HepG2 (cell line): Measurements from ENCODE around the gene ALB. TPM values are rescaled to one million over a fixed set of nuclear protein-coding genes. Genes with fewer than 3 reads are reported as not detected.
A peak's percentile ranks its signal among the peaks of the same experiment; 100 is the strongest.

Source experiments
- ATAC-seq: fragments of 200-7000 bp; cut with Tn5 transposase; 3 replicates; pipeline ENCODE4 v1.9.1; 2020; ENCODE audit warnings: mild to moderate bottlenecking, moderate library complexity
- BruUV-seq: library from RNA; stranded (reverse); fragments of 400-500 nt; replicated peaks from 2 replicates; lab custom pipeline; 2021; lab: Mats Ljungman, UMichigan
- CTCF ChIA-PET: fragments of 300-600 bp; formaldehyde crosslinking; extraction: SDS; loops from one replicate; lab custom pipeline; 2021; ENCODE audit warnings: low total read pairs, inconsistent platforms, low intra/inter-chr PET ratio; lab: Yijun Ruan, JAX
- POLR2A ChIA-PET: fragments of 350-600 bp; sonication (Branson Sonifier 250); formaldehyde crosslinking; loops from one replicate; lab custom pipeline; 2020; ENCODE audit warnings: antibody characterized with exemption, inconsistent platforms; lab: Yijun Ruan, JAX
- DNase-seq: peaks from one replicate; pipeline ENCODE4 v3.0.0-alpha.2; 2015; ENCODE audit warnings: low spot score
- FAIRE-seq: peaks from 3 replicates; lab custom pipeline; 2011; peaks lifted over from hg19 to GRCh38; lab: Jason Lieb, UNC
- H2AFZ ChIP-seq: one replicate; pipeline ENCODE4 v1.6.1; 2011; ENCODE audit warnings: low read length, inconsistent platforms
- H3K27ac ChIP-seq: fragments of 300-600 bp; 3 replicates; pipeline ENCODE4 v1.8.0; 2011; ENCODE audit warnings: mixed run types, mild to moderate bottlenecking, mixed read lengths, low read length, inconsistent platforms; ENCODE audit not compliant: insufficient read depth; ENCODE audit errors: extremely low read length
- H3K27me3 ChIP-seq, 2 experiments: fragments of 200-600 bp in 1 of 2; 2 replicates in 1 of 2; 3 replicates in 1 of 2; pipeline versions ENCODE4 v1.6.0 to v1.8.0; 2011; ENCODE audit warnings: low read length in 2 of 2, mild to moderate bottlenecking in 2 of 2, moderate library complexity in 2 of 2, inconsistent platforms in 1 of 2; ENCODE audit not compliant: insufficient read depth in 2 of 2, control insufficient read depth in 1 of 2
- H3K36me3 ChIP-seq, 2 experiments: fragments of 200-600 bp in 1 of 2; replicated peaks in 1 of 2; 2 replicates in 1 of 2; 3 replicates in 1 of 2; pipeline versions ENCODE4 v1.5.1 to v1.8.0; 2011; ENCODE audit warnings: low read length in 2 of 2, inconsistent platforms in 1 of 2; ENCODE audit not compliant: insufficient read depth in 2 of 2, control insufficient read depth in 1 of 2
- H3K4me1 ChIP-seq: 2 replicates; pipeline ENCODE4 v1.5.1; 2012; ENCODE audit warnings: low read length, inconsistent platforms; ENCODE audit not compliant: insufficient read depth
- H3K4me2 ChIP-seq: 2 replicates; pipeline ENCODE4 v1.6.0; 2011; ENCODE audit warnings: low read depth, low read length, inconsistent platforms
- H3K4me3 ChIP-seq, 3 experiments: fragments of 200-600 bp in 1 of 3; sonication (generic), shearing (Covaris generic) in 1 of 3; replicated peaks in 1 of 3; 2 replicates each; pipeline ENCODE4 v1.5.1; 2011 to 2016; ENCODE audit warnings: low read length in 3 of 3, inconsistent platforms in 2 of 3, low read depth in 2 of 3, mild to moderate bottlenecking in 2 of 3, control low read depth in 1 of 3, mixed read lengths in 1 of 3; ENCODE audit not compliant: insufficient read depth in 1 of 3
- H3K79me2 ChIP-seq: one replicate; pipeline ENCODE4 v1.6.1; 2011; ENCODE audit warnings: low read length, inconsistent platforms; ENCODE audit not compliant: insufficient read depth
- H3K9ac ChIP-seq: 2 replicates; pipeline ENCODE4 v1.6.0; 2011; ENCODE audit warnings: mild to moderate bottlenecking, low read depth, low read length, inconsistent platforms; ENCODE audit not compliant: insufficient read depth
- H3K9me3 ChIP-seq: 2 replicates; pipeline ENCODE4 v1.5.1; 2012; ENCODE audit warnings: mild to moderate bottlenecking, low read length
- H4K20me1 ChIP-seq: 2 replicates; pipeline ENCODE4 v1.6.0; 2011; ENCODE audit warnings: inconsistent platforms, mild to moderate bottlenecking, low read length, moderate library complexity; ENCODE audit not compliant: insufficient read depth
- FOXM1 ChIP-seq: sonication (generic); formaldehyde crosslinking; IDR thresholded peaks from 2 replicates; pipeline ENCODE4 v1.5.0; 2020; ENCODE audit warnings: missing genetic modification reagents
- HDAC6 ChIP-seq: fragments of 200-600 bp; sonication (generic); IDR thresholded peaks from 2 replicates; pipeline ENCODE4 v1.7.0; 2017; ENCODE audit warnings: mild to moderate bottlenecking, antibody characterized with exemption, low read length, low read depth
- MEIS2 ChIP-seq: sonication (generic); formaldehyde crosslinking; IDR thresholded peaks from 2 replicates; pipeline ENCODE4 v1.9.0; 2021; ENCODE audit warnings: mild to moderate bottlenecking, missing genetic modification reagents
- NFKBIZ ChIP-seq: IDR thresholded peaks from 2 replicates; pipeline ENCODE4 v1.6.1; 2018; ENCODE audit warnings: missing genetic modification reagents, missing compliant biosample characterization
- PCBP2 ChIP-seq: fragments of 200-400 bp; formaldehyde crosslinking; optimal IDR thresholded peaks from 2 replicates; pipeline ENCODE3; 2018; ENCODE audit warnings: low read length, low read depth; ENCODE audit not compliant: poor library complexity, severe bottlenecking
- POLR2AphosphoS5 ChIP-seq: IDR thresholded peaks from 2 replicates; pipeline ENCODE4 v1.6.1; 2012; ENCODE audit warnings: low read depth, low read length
- POLR2G ChIP-seq: fragments of 200-400 bp; formaldehyde crosslinking; IDR thresholded peaks from 2 replicates; pipeline ENCODE4 v1.6.1; 2018; ENCODE audit warnings: mild to moderate bottlenecking, low read depth, low read length, moderate library complexity
- RBFOX2 ChIP-seq: fragments of 200-400 bp; formaldehyde crosslinking; IDR thresholded peaks from 2 replicates; pipeline ENCODE4 v1.6.1; 2017; ENCODE audit warnings: low read depth, mild to moderate bottlenecking, low read length
- RBM22 ChIP-seq: fragments of 200-400 bp; formaldehyde crosslinking; optimal IDR thresholded peaks from 2 replicates; pipeline ENCODE3; 2017; ENCODE audit warnings: mild to moderate bottlenecking, low read length, moderate library complexity
- RORA ChIP-seq: sonication (generic); formaldehyde crosslinking; IDR thresholded peaks from 2 replicates; pipeline ENCODE4 v1.5.0; 2020; ENCODE audit warnings: mild to moderate bottlenecking, missing genetic modification reagents, moderate library complexity
- TMF1 ChIP-seq: sonication (generic); formaldehyde crosslinking; IDR thresholded peaks from 2 replicates; pipeline ENCODE4 v1.8.1; 2022; ENCODE audit warnings: low read depth, missing genetic modification reagents
- ZNF143 ChIP-seq: sonication (generic); formaldehyde crosslinking; IDR thresholded peaks from 2 replicates; pipeline ENCODE4 v1.4.0; 2020; ENCODE audit warnings: missing genetic modification reagents
- ZNF160 ChIP-seq: sonication (generic); formaldehyde crosslinking; IDR thresholded peaks from 2 replicates; pipeline ENCODE4 v1.8.0; 2022; ENCODE audit warnings: mild to moderate bottlenecking, inconsistent platforms, missing genetic modification reagents
- ZNF292 ChIP-seq: sonication (generic); formaldehyde crosslinking; IDR thresholded peaks from 2 replicates; pipeline ENCODE4 v1.8.1; 2022; ENCODE audit warnings: mild to moderate bottlenecking, low read depth, missing genetic modification reagents, borderline replicate concordance
- ZNF430 ChIP-seq: sonication (generic); formaldehyde crosslinking; IDR thresholded peaks from 2 replicates; pipeline ENCODE4 v1.9.0; 2021; ENCODE audit warnings: mild to moderate bottlenecking, missing genetic modification reagents
- ZNF468 ChIP-seq: sonication (generic); formaldehyde crosslinking; IDR thresholded peaks from 2 replicates; pipeline ENCODE4 v1.8.0; 2022; ENCODE audit warnings: mild to moderate bottlenecking, moderate library complexity, missing genetic modification reagents
- ZNF850 ChIP-seq: sonication (generic); formaldehyde crosslinking; conservative IDR thresholded peaks from 2 replicates; pipeline ENCODE4 v1.9.0; 2021; ENCODE audit warnings: mild to moderate bottlenecking, missing genetic modification reagents
- ZNF883 ChIP-seq: sonication (generic); formaldehyde crosslinking; IDR thresholded peaks from 2 replicates; pipeline ENCODE4 v1.5.1; 2020; ENCODE audit warnings: mild to moderate bottlenecking, missing genetic modification reagents; ENCODE audit errors: not compliant biosample characterization
- WGBS: methylation state at CpG from one replicate; pipeline ENCODE4 v1.1.6; 2017; ENCODE audit warnings: low lambda C conversion rate; 5-methylcytosine and 5-hydroxymethylcytosine counted together
- in situ Hi-C: cut with HindIII; loops from 2 replicates; pipeline ENCODE4 v1.10.0; 2017; ENCODE audit warnings: low pct_unique_long_range_greater_than_20kb; ENCODE audit not compliant: extremely low pct_ligation_motif_present
- intact Hi-C: fragments of 100-400 bp; cut with micrococcal nuclease; formaldehyde crosslinking; loops from one replicate; pipeline ENCODE4 v1.10.0; 2022; ENCODE audit not compliant: unreplicated experiment
- polyA plus RNA-seq, 8 experiments: library from polyadenylated mRNA; depleted of rRNA in 3 of 8; stranded (reverse) in 7 of 8; unstranded in 1 of 8; fragments of >200 nt; fragmentation: Illumina TruSeq in 4 of 8; extraction: Trizol in 4 of 8; gene quantifications; 2 replicates each; pipeline versions ENCODE4 v1.2.1 to v1.2.3, GENCODE V29; 2011 to 2016; ENCODE audit warnings: low read depth in 4 of 8, missing spikeins in 1 of 8, mixed read lengths in 1 of 8; ENCODE audit not compliant: insufficient read depth in 1 of 8
- total RNA-seq, 5 experiments: library from RNA; depleted of rRNA; stranded (reverse); fragments of >200 nt; fragmentation: Illumina TruSeq; extraction: Trizol; gene quantifications; 2 replicates each; pipeline ENCODE4 v1.2.3, GENCODE V29; 2016; ENCODE audit warnings: low read depth in 1 of 5
- TF ChIP-seq, protein P1 (sequence below): sonication (generic); formaldehyde crosslinking; IDR thresholded peaks from 2 replicates; pipeline ENCODE4 v1.4.0; 2020; ENCODE audit warnings: missing genetic modification reagents
- TF ChIP-seq, protein P2 (sequence below): IDR thresholded peaks from 2 replicates; pipeline ENCODE4 v1.6.1; 2016; ENCODE audit warnings: control low read depth
- TF ChIP-seq, protein P3 (sequence below): sonication (generic); formaldehyde crosslinking; IDR thresholded peaks from 2 replicates; pipeline ENCODE4 v1.4.0; 2020; ENCODE audit warnings: missing genetic modification reagents, mild to moderate bottlenecking, borderline replicate concordance

The ALB gene
- total and polyA plus RNA-seq, 2 of the 13 experiments (the other 11 are each of a cell fraction or from before 2014, with no cell fraction given): 22,259 to 22,625 TPM

DNA sequence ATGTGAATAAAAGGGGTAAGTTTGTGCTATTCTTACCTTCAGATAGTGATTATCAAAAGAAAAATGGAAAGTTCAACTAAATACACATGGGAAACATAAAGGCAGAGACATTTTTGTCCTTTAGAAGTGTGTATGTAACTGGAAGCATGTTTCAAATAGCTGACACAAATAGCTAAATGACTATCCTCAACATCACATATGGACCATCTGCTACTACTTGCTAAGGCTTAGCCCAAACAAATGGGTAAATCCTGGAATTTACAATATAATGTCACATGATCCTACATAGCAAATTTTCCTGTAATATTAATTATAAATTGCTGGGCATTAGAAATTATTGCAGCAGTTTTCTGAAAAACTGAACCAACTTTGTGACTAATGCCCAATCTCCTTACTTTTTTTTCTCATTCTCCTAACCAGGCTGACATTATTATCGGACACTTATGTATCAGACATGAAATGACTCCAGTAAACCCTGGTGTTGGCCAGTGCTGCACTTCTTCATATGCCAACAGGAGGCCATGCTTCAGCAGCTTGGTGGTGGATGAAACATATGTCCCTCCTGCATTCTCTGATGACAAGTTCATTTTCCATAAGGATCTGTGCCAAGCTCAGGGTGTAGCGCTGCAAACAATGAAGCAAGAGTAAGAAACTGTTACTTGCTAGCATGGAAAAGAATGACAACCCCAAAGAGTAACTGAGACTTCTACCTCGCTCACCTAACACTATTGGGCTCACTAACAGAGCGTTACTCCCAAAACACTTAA lies 48.1 kb downstream of the ALB start:
- in situ Hi-C loops: loop anchor here (25.0 kb wide), 1 partner anchor 110 kb away; no protein-coding TSS in a partner anchor
- Histone ChIP-seq H3K9me3 (no peaks in the 10 kb centered on the region), H3K79me2 (no peaks in the 10 kb centered on the region), H3K9ac (no peak overlapping the region), H4K20me1 (peaks cover 27% of the 10 kb centered on the region), H2AFZ (no peak overlapping the region), H3K27ac (peak overlapping the region; percentile 37), H3K4me1 (peaks cover 52% of the 10 kb centered on the region), H3K4me2 (no peak overlapping the region; the same call in 1 of the 2 replicates), H3K36me3 (peaks cover 5 to 54% of the 10 kb centered on the region in 2 experiments), H3K27me3 (no peaks in the 10 kb centered on the region), H3K4me3 (no peak overlapping the region)
- intact Hi-C loops: no loop called here
- ATAC-seq (peak; percentile 3; the same call in 2 of the 3 replicates), DNase-seq (no peak), FAIRE-seq (no peak)
- no TSS peak for BruUV-seq
- ChIA-PET CTCF (no interaction called here), POLR2A (interaction anchor here (0.7 kb wide), 1 partner anchor 107 kb away, joined by 3 read pairs; no protein-coding TSS in a partner anchor)
- WGBS: 99% methylated on average over 4 of the region's 4 CpGs
- TF ChIP-seq RORA: no peak
- TF ChIP-seq, protein P1, sequence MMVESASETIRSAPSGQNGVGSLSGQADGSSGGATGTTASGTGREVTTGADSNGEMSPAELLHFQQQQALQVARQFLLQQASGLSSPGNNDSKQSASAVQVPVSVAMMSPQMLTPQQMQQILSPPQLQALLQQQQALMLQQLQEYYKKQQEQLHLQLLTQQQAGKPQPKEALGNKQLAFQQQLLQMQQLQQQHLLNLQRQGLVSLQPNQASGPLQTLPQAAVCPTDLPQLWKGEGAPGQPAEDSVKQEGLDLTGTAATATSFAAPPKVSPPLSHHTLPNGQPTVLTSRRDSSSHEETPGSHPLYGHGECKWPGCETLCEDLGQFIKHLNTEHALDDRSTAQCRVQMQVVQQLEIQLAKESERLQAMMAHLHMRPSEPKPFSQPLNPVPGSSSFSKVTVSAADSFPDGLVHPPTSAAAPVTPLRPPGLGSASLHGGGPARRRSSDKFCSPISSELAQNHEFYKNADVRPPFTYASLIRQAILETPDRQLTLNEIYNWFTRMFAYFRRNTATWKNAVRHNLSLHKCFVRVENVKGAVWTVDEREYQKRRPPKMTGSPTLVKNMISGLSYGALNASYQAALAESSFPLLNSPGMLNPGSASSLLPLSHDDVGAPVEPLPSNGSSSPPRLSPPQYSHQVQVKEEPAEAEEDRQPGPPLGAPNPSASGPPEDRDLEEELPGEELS (CRISPR knock-in tag): no peak
- TF ChIP-seq POLR2G: peak; percentile 54; the same call in 1 of the 2 replicates
- peak; percentile 79 for TF ChIP-seq POLR2AphosphoS5
- no peak for TF ChIP-seq ZNF883
- TF ChIP-seq, protein P2, sequence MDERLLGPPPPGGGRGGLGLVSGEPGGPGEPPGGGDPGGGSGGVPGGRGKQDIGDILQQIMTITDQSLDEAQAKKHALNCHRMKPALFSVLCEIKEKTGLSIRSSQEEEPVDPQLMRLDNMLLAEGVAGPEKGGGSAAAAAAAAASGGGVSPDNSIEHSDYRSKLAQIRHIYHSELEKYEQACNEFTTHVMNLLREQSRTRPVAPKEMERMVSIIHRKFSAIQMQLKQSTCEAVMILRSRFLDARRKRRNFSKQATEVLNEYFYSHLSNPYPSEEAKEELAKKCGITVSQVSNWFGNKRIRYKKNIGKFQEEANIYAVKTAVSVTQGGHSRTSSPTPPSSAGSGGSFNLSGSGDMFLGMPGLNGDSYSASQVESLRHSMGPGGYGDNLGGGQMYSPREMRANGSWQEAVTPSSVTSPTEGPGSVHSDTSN (CRISPR knock-in tag): no peak
- TF ChIP-seq NFKBIZ (CRISPR knock-in tag): no peak
- TF ChIP-seq HDAC6: no peak
- TF ChIP-seq ZNF160 (CRISPR knock-in tag): 0 out of 2 replicates have a peak, but pooled peaks have one; percentile 48
- 0 out of 2 replicates have a peak, but pooled peaks have one; percentile 30 for TF ChIP-seq RBFOX2
- TF ChIP-seq PCBP2: no peak
- TF ChIP-seq, protein P3, sequence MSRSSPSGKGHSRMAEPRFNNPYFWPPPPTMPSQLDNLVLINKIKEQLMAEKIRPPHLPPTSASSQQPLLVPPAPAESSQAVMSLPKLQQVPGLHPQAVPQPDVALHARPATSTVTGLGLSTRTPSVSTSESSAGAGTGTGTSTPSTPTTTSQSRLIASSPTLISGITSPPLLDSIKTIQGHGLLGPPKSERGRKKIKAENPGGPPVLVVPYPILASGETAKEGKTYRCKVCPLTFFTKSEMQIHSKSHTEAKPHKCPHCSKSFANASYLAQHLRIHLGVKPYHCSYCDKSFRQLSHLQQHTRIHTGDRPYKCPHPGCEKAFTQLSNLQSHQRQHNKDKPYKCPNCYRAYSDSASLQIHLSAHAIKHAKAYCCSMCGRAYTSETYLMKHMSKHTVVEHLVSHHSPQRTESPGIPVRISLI (CRISPR knock-in tag): no peak
- TF ChIP-seq ZNF850 (CRISPR knock-in tag): no peak
- peak; percentile 56 for TF ChIP-seq RBM22
- no peak for TF ChIP-seq ZNF430 (CRISPR knock-in tag)
- TF ChIP-seq ZNF468 (CRISPR knock-in tag): no peak
- no peak for TF ChIP-seq ZNF143 (CRISPR knock-in tag)
- TF ChIP-seq ZNF292 (CRISPR knock-in tag): no peak
- TF ChIP-seq TMF1 (CRISPR knock-in tag): 0 out of 2 replicates have a peak, but pooled peaks have one; percentile 24
- no peak for TF ChIP-seq FOXM1
- TF ChIP-seq MEIS2 (CRISPR knock-in tag): no peak
